Coronary artery (tissue), 2 donors: Measurements from ENCODE around the gene ARPIN.
A peak's percentile ranks its signal among the peaks of the same experiment; 100 is the strongest.

Experiments
- DNase-seq: peaks from one replicate; pipeline ENCODE4 v3.0.0-alpha.2; 2017; ENCODE audit warnings: low spot score
- H3K27ac ChIP-seq, 2 donors: fragments of 200-600 bp; sonication (generic); one replicate each; pipeline ENCODE4 v1.5.1; 2016 to 2019
- H3K4me3 ChIP-seq: fragments of 200-600 bp; sonication (generic); 2 replicates; pipeline ENCODE4 v1.5.1; 2016; ENCODE audit warnings: mild to moderate bottlenecking, moderate library complexity
- TF ChIP-seq, protein P1 (sequence below): fragments of 200-600 bp; sonication (generic); IDR thresholded peaks from one replicate; pipeline ENCODE4 v1.5.1; 2019; ENCODE audit warnings: antibody characterized with exemption

ARPIN gene

DNA sequence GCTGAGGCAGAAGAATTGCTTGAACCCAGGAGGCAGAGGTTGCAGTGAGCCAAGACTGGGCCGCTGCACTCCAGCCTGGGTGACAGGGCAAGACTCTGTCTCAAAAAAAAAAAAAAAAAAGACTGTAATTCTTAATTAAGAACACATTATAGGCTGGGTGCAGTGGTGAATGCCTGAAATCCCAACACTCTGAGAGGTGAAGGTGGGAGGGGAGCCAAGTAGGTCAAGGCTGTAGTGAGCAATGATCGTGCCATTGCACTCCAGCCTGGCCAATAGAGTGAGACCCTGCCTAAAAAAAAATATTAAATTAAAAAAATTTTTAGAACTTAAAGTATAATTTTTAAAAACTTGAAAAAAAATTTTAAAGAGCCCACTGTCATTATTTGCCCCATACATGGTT, 13.4 kb upstream of the ARPIN start:
- Histone ChIP-seq H3K4me3 (no peak overlapping the region), H3K27ac (no peak overlapping the region)
- DNase-seq, result no peak
- TF ChIP-seq, protein P1, sequence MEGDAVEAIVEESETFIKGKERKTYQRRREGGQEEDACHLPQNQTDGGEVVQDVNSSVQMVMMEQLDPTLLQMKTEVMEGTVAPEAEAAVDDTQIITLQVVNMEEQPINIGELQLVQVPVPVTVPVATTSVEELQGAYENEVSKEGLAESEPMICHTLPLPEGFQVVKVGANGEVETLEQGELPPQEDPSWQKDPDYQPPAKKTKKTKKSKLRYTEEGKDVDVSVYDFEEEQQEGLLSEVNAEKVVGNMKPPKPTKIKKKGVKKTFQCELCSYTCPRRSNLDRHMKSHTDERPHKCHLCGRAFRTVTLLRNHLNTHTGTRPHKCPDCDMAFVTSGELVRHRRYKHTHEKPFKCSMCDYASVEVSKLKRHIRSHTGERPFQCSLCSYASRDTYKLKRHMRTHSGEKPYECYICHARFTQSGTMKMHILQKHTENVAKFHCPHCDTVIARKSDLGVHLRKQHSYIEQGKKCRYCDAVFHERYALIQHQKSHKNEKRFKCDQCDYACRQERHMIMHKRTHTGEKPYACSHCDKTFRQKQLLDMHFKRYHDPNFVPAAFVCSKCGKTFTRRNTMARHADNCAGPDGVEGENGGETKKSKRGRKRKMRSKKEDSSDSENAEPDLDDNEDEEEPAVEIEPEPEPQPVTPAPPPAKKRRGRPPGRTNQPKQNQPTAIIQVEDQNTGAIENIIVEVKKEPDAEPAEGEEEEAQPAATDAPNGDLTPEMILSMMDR, result no peak

DNA sequence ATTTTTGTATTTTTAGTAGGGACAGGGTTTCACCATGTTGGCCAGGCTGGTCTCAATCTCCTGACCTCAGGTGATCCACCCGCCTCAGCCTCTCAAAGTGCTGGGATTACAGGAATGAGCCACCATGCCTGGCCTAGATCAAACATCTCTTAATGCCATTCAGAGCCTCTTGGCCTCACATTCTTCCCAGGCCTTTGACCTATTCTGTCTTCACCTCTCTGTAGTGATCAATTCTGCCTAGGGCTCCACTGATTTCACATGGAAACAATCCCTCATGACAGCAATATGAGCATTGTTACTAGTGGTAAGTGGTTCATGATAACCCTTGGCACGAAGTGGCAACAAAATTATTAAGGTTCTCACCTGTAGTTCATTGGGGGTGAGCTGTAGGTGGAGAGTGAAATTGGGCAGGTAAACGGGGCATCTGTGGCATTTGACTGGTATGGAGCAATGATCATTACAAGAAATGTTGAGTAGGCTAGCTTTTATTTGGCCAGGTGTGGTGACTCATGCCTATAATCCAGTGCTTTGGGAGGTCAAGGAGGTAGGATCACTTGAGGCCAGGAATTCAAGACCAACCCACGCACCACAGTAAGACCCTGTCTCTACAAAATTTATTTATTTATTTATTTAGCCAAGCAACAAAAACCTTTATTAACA, 4.8 kb upstream of the ARPIN start:
- DNase-seq, result no peak
- Histone ChIP-seq H3K4me3 (no peak overlapping the region), H3K27ac (no peak overlapping the region)
- TF ChIP-seq, protein P1, result no peak

DNA sequence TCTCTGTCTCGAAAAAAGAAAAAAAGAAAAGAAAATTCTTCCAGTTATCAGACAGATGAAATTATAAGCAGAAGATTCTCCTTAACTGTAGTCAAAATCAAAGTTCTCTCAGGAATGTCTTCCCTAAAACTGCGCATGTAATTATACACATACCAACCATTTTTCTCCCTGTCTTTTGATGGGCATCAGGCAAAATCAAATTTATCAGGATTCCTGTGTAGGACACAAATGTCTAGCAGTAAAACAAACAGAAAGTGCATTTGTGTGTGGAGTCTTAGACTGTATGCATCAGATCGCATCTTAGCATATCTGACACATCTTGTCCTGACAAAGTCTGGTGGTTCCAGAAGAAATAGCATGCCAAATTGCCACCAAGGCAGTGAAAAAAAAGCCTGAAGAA, 3.9 kb upstream of the ARPIN start:
- no peak for DNase-seq
- Histone ChIP-seq H3K4me3 (no peak overlapping the region), H3K27ac (no peak overlapping the region)
- TF ChIP-seq, protein P1, result no peak

DNA sequence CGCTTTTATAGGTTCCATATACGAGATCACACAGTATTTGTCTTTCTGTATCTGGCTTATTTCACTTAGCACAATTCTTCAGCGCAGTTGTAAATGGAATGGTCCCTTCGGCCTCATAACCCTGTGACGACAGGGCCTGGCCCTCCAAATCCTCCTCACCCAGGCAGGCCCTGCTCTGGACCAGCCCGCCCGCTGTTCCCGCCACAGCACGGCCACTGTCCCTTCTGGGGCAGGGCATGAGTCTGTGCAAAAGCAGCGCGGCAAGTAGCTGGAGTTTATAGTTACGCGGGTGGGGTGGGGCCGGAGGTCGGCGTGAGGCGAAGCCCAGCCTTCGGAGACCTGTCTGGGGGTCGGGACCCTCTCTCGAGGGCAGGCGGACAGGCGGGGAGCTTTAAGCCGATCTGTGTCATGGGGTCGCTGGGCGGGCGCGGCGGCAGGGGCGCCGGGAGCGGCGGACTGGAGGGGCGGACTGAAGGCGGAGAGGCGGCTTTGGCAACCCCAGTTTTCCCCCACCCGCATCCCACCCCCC, 543 bp downstream of the ARPIN start:
- Histone ChIP-seq H3K4me3 (peak overlapping the region; percentile 100), H3K27ac (peak overlapping the region; percentile 51 to 91)
- no peak for DNase-seq
- TF ChIP-seq, protein P1, result no peak

DNA sequence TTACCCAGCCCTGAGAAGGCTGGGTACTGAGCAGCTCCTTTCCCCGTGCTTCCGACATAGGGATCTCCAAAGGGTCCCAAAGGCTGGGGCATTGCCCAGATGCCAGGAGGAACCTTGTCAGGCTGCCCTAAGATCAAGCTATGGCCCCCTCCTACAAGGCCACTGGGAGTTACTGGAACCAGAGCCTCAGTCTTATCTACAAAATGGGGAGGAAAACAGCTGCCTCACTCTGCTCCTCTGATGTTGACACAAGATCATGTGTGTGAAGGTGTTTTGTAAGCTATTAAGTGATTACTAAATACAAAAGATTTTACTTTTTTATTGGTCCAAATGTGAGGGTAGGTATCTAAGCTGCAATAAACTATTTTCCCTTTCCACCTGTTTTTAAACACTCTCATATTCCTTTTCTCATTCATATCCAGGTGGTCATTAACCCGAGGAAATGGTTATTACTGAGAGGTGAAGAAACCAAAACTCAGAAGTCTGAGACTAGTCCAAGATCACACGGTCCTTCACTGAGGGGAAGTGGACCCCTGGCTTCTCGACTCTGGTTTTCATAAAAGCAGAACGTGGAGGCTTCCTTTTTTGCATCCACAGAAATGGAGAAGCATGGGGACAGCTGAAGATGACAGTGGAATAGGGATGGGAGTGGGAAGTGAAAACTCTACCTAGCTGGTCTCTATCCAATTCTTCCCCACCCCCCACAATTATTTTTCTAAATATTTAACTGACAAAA, 1.7 kb downstream of the ARPIN start:
- H3K4me3 ChIP-seq, result no peak overlapping the region

DNA sequence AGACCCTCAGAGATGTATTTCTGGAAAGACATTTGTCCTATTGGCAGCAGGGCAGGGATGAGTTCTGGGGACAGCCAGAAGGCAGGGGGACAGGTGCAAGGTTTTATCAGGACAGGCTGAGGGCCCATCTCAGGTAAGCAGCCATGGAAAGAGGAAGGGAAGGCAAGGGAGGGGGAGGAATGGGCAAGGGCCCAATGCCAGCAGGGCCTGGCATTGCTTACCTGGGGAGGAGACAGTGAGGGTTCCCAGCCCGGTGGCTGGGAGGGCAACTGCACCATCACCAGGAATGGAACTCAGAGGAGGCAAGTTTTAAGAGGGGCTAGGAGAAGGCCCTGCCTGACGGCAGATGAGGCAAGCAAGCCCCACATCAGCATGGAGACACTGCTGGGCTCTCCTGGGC, 3.1 kb downstream of the ARPIN start:
- H3K4me3 ChIP-seq, result no peak overlapping the region
- no peak for DNase-seq
- no peak overlapping the region for H3K27ac ChIP-seq
- TF ChIP-seq, protein P1, result no peak

More for the DNA sequence above, 1.7 kb downstream of the ARPIN start:
- no peak for DNase-seq
- TF ChIP-seq, protein P1, result no peak
- no peak overlapping the region for H3K27ac ChIP-seq
